ENCODE results near the gene ZNHIT6. TPM values are rescaled to one million over a fixed set of nuclear protein-coding genes. Genes with fewer than 3 reads are reported as not detected.

ZNHIT6 gene
- total RNA-seq, 3 donors from 2014 or later = 8.8 to 16.5 (median 10.5) TPM

DNA sequence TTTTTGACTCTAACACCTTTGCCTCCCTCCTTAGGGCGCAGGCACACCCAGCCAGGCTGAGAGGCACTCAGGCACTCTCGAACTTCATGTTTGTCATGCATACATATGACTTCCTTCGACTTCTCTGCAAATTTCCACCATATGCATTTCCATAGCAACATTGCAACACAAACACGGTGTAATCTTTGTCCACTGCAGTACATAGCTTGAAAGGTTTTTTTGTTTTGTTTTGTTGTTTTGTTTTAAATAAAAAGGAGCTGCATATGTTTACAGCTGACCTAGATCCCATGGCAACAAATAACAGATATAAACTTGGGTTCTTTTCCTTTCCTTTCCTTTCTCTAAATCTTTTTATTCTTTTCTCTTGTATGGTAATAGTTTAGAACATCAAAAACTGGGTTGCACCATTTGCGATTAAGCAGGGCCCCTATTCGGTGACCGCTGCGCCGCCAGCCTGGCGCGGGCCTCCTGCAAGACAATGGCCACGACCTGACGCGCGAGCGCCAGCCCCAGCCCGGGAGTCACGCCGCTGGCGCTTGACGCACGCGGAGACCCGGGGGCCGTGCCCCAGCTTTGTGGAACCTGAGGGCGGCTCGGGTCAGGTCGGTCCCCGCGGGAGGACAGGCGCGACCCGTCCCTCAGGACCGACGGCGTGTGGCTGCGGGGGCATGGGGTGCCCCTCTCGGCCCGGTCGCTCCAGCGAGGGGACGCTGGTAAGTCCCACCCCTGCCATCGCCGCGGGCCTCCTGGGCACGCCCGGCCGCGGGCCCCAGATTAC, 92.5 kb downstream of the ZNHIT6 start:
- no peaks in the 10 kb centered on the region for H3K9me3 ChIP-seq
- ATAC-seq = no peak
- no peak for TF ChIP-seq CTCF (IDR thresholded peaks at IDR 0.05)
- H3K4me3 ChIP-seq = no peak overlapping the region
- no peaks in the 10 kb centered on the region for H3K36me3 ChIP-seq (ENCODE audit: low read depth)
- intact Hi-C loops (cut with DNase I, micrococcal nuclease) = no loop called here
- DNase-seq = no peak
- H3K4me1 ChIP-seq (ENCODE audit: low read depth) = no peaks in the 10 kb centered on the region

DNA sequence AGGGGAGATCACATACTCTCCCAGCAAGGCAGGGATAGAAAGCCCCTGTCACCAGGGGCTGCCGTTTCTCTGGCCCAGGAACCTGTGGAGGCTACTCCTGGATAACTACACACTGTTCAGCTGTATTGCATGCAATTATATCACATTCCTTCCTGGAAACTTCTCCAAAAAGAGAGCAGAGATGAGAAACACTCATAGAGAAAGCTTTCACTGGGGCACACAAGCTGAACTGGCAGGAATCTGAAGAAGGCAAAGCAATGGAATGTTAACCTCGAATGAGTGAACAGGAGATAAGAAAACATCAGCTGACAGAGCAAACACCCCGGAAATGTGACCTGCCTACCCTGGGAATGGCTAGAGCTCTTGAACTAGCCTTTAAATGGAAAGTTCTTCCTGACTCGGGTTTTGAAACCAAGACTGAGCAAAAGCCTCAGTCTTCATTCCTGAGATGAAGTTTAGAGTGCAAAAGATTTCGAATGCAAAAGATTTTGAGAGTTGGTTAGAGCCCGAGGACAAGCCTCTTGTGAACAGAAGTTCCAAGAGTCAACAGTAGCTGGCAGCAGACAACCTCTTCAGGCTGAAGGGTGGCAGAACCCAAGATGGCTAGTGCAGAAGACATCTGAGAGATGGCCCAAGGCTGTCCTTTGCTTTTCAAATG, 95.4 kb downstream of the ZNHIT6 start:
- Histone ChIP-seq H3K36me3 (ENCODE audit: low read depth) (no peaks in the 10 kb centered on the region), H3K4me3 (no peak overlapping the region), H3K9me3 (no peaks in the 10 kb centered on the region), H3K4me1 (ENCODE audit: low read depth) (no peaks in the 10 kb centered on the region)
- intact Hi-C loops (cut with DNase I, micrococcal nuclease) = no loop called here
- TF ChIP-seq CTCF (IDR thresholded peaks at IDR 0.05) = peak; percentile 33
- peak; percentile 67 for ATAC-seq
- DNase-seq = peak in 1 of 3 donors; percentile 27

GRCh38 chr1:85611856-85612255, 96.4 kb downstream of the ZNHIT6 start:
- H3K4me1 ChIP-seq (ENCODE audit: low read depth) = no peaks in the 10 kb centered on the region
- no peaks in the 10 kb centered on the region for H3K36me3 ChIP-seq (ENCODE audit: low read depth)
- intact Hi-C loops (cut with DNase I, micrococcal nuclease) = no loop called here
- no peaks in the 10 kb centered on the region for H3K9me3 ChIP-seq
- DNase-seq (peak in 2 of 3 donors; percentile 8 to 48), ATAC-seq (peak; percentile 39)
- no peak for TF ChIP-seq CTCF (IDR thresholded peaks at IDR 0.05)
- no peak overlapping the region for H3K4me3 ChIP-seq

DNA sequence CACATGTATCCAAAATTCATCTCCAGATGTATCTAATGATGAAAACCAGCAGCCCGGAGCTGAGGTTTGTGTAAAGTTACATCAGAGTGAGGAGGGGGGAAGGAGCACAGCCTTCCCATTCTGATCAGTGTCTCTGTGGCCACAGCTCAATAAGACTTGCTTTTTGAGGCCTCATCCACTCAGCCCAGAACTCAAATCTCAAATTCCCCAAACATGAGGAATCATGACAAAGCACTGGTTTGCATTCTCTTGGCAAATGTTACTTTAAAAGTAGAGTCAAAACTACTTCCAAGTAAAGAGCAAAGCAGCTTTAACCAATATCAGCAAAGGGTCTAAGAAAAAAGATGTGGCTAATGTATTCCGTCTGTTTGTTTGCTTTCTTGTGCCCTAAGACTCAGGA, 96.8 kb downstream of the ZNHIT6 start:
- Histone ChIP-seq H3K36me3 (ENCODE audit: low read depth) (no peaks in the 10 kb centered on the region), H3K9me3 (no peaks in the 10 kb centered on the region), H3K4me1 (ENCODE audit: low read depth) (no peaks in the 10 kb centered on the region), H3K4me3 (no peak overlapping the region)
- no peak for ATAC-seq
- DNase-seq = no peak
- intact Hi-C loops (cut with DNase I, micrococcal nuclease) = no loop called here
- no peak for TF ChIP-seq CTCF (IDR thresholded peaks at IDR 0.05)

- ATAC-seq = no peak
- intact Hi-C loops (cut with DNase I, micrococcal nuclease) = no loop called here
Observed at GRCh38 chr1:85609976-85610375, 98.3 kb downstream of the ZNHIT6 start.

More at GRCh38 chr1:85609976-85610375, 98.3 kb downstream of the ZNHIT6 start:
- H3K9me3 ChIP-seq = no peaks in the 10 kb centered on the region
- H3K4me3 ChIP-seq = no peak overlapping the region
- DNase-seq = no peak
- no peak for TF ChIP-seq CTCF (IDR thresholded peaks at IDR 0.05)
- peaks cover 5% of the 10 kb centered on the region for H3K4me1 ChIP-seq (ENCODE audit: low read depth)
- H3K36me3 ChIP-seq (ENCODE audit: low read depth) = no peaks in the 10 kb centered on the region

Measured in mucosa of descending colon (tissue), 3 donors.